Measurements from ENCODE around the gene ZNF207.

Gene ZNF207

GRCh38 chr17:32320847-32321246 lies 29.1 kb upstream of the ZNF207 start:
- DNase-seq (ENCODE audit: low read depth): no peak
- no peak for TF ChIP-seq CTCF (conservative IDR thresholded peaks at IDR 0.05; ENCODE audit: low read depth, low read length)
- H3K4me3 ChIP-seq (ENCODE audit: low read depth, low read length): no peak overlapping the region

- no peak overlapping the region for H3K4me3 ChIP-seq (ENCODE audit: low read depth, low read length)
- DNase-seq (ENCODE audit: low read depth): no peak
- TF ChIP-seq CTCF (conservative IDR thresholded peaks at IDR 0.05; ENCODE audit: low read depth, low read length): no peak
Measured at GRCh38 chr17:32323046-32323445, 26.9 kb upstream of the ZNF207 start.

- no peak for TF ChIP-seq CTCF (conservative IDR thresholded peaks at IDR 0.05; ENCODE audit: low read depth, low read length)
- DNase-seq (ENCODE audit: low read depth): peak; percentile 52
- peak overlapping the region; percentile 35 for H3K4me3 ChIP-seq (ENCODE audit: low read depth, low read length)
Measured at GRCh38 chr17:32323811-32324491, 26.0 kb upstream of the ZNF207 start.

- no peak overlapping the region for H3K4me3 ChIP-seq (ENCODE audit: low read depth, low read length)
- TF ChIP-seq CTCF (conservative IDR thresholded peaks at IDR 0.05; ENCODE audit: low read depth, low read length): no peak
- DNase-seq (ENCODE audit: low read depth): no peak
Measured at GRCh38 chr17:32327911-32328310, 22.0 kb upstream of the ZNF207 start.

GRCh38 chr17:32330147-32330546 lies 19.8 kb upstream of the ZNF207 start:
- H3K4me3 ChIP-seq (ENCODE audit: low read depth, low read length): no peak overlapping the region
- no peak for DNase-seq (ENCODE audit: low read depth)

GRCh38 chr17:32331243-32332040 lies 18.5 kb upstream of the ZNF207 start:
- no peak for TF ChIP-seq CTCF (conservative IDR thresholded peaks at IDR 0.05; ENCODE audit: low read depth, low read length)
- no peak for DNase-seq (ENCODE audit: low read depth)
- no peak overlapping the region for H3K4me3 ChIP-seq (ENCODE audit: low read depth, low read length)

More at GRCh38 chr17:32330147-32330546, 19.8 kb upstream of the ZNF207 start:
- TF ChIP-seq CTCF (conservative IDR thresholded peaks at IDR 0.05; ENCODE audit: low read depth, low read length): no peak
